ENCODE data around the gene ICA1. TPM values are rescaled to one million over a fixed set of nuclear protein-coding genes. Genes with fewer than 3 reads are reported as not detected.

Gene ICA1
- polyA plus RNA-seq, 2 of the 4 experiments (the other 2 are of a cell fraction) = 0.66 to 2.0 TPM

DNA sequence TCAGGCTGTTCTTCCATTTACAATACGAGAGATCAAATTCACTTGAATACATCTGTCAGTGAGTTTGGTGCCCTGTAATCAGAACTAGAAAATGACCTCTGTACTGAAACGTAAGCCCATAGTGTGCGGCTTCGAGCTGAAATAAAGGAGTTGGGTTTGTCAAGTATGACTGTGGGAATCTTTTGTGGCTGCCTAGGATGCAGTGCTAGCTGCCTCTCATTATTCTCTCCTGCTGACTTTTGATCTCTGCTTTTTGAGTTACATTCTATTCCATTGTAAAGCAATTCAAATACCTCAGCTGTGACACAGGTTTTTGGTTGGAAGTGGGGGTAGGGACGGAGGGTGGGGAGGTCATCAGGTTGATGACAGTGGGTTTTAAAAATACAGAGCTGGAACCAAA is 40.4 kb downstream of the ICA1 start:
- FAIRE-seq = no peak
- no peaks in the 10 kb centered on the region for H3K4me1 ChIP-seq
- H3K27ac ChIP-seq = no peak overlapping the region
- no peak overlapping the region for H3K4me3 ChIP-seq
- no peaks in the 10 kb centered on the region for H3K9me3 ChIP-seq
- ChIA-PET CTCF (no interaction called here), POLR2A (no interaction called here)
- TF ChIP-seq POLR2A (IDR thresholded peaks at IDR 0.05; ENCODE audit: low read length) = no peak
- no peak for TF ChIP-seq PBX3 (IDR thresholded peaks at IDR 0.05)
- no peak for TF ChIP-seq HES2 (IDR thresholded peaks at IDR 0.05)
- TF ChIP-seq HOXB5 (CRISPR knock-in tag; IDR thresholded peaks at IDR 0.05) = no peak
- TF ChIP-seq HOXA7 (CRISPR knock-in tag; IDR thresholded peaks at IDR 0.05) = no peak
- DNase-seq (ENCODE audit: low read depth in 1 of 2, low spot score in 1 of 2) = no peak
- H3K4me2 ChIP-seq = no peak overlapping the region
- no peak for ATAC-seq
- WGBS (ENCODE audit: missing lambda C conversion rate) = 76% methylated on average over 5 of the region's 5 CpGs

DNA sequence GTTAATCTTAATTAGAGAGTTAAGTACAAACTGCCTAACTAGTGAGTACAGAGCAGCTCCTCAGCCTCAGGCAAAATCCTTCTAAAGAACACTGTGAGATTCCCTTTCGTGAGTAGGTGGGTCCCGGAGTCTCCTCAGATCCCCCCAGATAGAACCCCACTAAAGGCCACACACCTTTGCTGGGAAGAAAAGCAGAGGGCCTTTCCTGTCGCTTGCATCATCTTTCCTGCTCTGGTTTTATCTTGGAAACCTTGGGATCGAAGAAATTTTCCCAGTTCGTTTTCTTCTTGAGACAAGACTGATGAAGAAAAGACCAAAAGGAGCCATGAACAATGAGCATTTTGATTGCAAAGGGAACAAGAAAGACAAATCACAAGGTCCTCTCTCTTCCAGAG is 40.9 kb downstream of the ICA1 start:
- ChIA-PET POLR2A (no interaction called here), CTCF (no interaction called here)
- WGBS (ENCODE audit: missing lambda C conversion rate) = 56% methylated on average over 5 of the region's 5 CpGs
- TF ChIP-seq NPAS2 (CRISPR knock-in tag; IDR thresholded peaks at IDR 0.05; ENCODE audit: borderline replicate concordance) = no peak
- no peak for TF ChIP-seq RFX5 (IDR thresholded peaks at IDR 0.05)
- no peak for TF ChIP-seq RNF2 (IDR thresholded peaks at IDR 0.05; ENCODE audit: borderline replicate concordance, low read depth)
- no peak for TF ChIP-seq ZNF302 (CRISPR knock-in tag; IDR thresholded peaks at IDR 0.05)
- TF ChIP-seq FOSB (CRISPR knock-in tag; IDR thresholded peaks at IDR 0.05) = no peak
- ATAC-seq (no peak), DNase-seq (ENCODE audit: low read depth in 1 of 2, low spot score in 1 of 2) (no peak), FAIRE-seq (no peak)
- H3K4me2 ChIP-seq = no peak overlapping the region
- H3K27ac ChIP-seq = no peak overlapping the region
- no peak overlapping the region for H3K4me3 ChIP-seq
- H3K4me1 ChIP-seq = no peaks in the 10 kb centered on the region
- H3K9me3 ChIP-seq = no peaks in the 10 kb centered on the region

DNA sequence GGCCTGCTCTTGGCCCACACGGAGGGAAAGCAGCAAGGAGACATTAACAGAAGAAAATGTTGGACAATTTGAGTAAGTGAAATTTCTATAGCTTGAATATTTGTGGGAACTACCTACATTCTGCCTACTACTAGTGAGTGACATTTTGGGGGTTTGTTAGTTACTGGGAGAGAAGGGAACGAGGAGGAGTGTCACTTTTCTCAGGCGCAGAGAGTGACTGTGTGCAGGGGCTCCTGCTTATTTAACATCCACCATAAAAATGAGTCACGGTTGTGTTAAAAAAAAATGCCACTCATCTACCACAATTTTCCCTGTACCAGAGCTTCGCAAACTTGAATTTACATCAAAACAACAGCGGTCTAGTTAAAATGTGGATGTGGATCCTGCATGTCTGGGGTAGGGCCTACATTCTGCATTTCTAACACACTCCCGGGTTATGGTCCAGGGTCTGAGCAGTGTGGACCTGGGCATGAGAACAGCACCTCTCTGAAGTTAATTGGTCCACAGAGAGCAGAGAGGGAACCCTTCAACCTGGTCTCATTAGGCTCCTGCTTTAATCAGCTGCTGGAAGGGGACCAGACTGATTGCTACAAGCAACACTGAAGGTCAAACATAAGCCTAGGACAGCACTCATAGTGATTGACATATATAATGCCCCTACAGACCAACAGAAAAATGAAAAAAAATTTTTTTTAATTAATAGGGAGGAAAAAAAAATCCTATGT is 41.4 kb downstream of the ICA1 start:
- CTCF ChIA-PET = interaction anchor here (1.5 kb wide), 1 partner anchor 539 kb away, joined by 3 read pairs; no protein-coding TSS in a partner anchor
- H3K9me3 ChIP-seq = no peaks in the 10 kb centered on the region

More for the DNA sequence above, 41.4 kb downstream of the ICA1 start:
- 71% methylated on average over 7 of the region's 7 CpGs for WGBS (ENCODE audit: missing lambda C conversion rate)
- no peak overlapping the region for H3K4me2 ChIP-seq
- ATAC-seq (no peak), FAIRE-seq (no peak), DNase-seq (ENCODE audit: low read depth in 1 of 2, low spot score in 1 of 2) (no peak)
- H3K4me3 ChIP-seq = no peak overlapping the region
- POLR2A ChIA-PET = no interaction called here
- no peaks in the 10 kb centered on the region for H3K4me1 ChIP-seq
- TF ChIP-seq HES2 (IDR thresholded peaks at IDR 0.05) (no peak), EP300 (IDR thresholded peaks at IDR 0.05) (no peak), CHD2 (IDR thresholded peaks at IDR 0.05; ENCODE audit: low read length, partially characterized antibody) (no peak), ZSCAN20 (CRISPR knock-in tag; IDR thresholded peaks at IDR 0.05) (no peak), CEBPB (IDR thresholded peaks at IDR 0.05) (no peak), HOXA7 (CRISPR knock-in tag; IDR thresholded peaks at IDR 0.05) (no peak), EHMT2 (IDR thresholded peaks at IDR 0.05; ENCODE audit: low read depth) (no peak), CHD4 (IDR thresholded peaks at IDR 0.05; ENCODE audit: borderline replicate concordance) (no peak)
- TF ChIP-seq, protein P1, sequence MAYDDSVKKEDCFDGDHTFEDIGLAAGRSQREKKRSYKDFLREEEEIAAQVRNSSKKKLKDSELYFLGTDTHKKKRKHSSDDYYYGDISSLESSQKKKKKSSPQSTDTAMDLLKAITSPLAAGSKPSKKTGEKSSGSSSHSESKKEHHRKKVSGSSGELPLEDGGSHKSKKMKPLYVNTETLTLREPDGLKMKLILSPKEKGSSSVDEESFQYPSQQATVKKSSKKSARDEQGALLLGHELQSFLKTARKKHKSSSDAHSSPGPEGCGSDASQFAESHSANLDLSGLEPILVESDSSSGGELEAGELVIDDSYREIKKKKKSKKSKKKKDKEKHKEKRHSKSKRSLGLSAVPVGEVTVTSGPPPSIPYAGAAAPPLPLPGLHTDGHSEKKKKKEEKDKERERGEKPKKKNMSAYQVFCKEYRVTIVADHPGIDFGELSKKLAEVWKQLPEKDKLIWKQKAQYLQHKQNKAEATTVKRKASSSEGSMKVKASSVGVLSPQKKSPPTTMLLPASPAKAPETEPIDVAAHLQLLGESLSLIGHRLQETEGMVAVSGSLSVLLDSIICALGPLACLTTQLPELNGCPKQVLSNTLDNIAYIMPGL (CRISPR knock-in tag; IDR thresholded peaks at IDR 0.05; ENCODE audit: borderline replicate concordance) = no peak
- no peak overlapping the region for H3K27ac ChIP-seq
